Rectal smooth muscle tissue (tissue), 1 donor: ENCODE data around the gene SLC22A1.
"Not testable (repeated sequence)": the region's sequence is repeated elsewhere in the genome, so short reads cannot be mapped to it uniquely, and the experiment has no call there.

Experiments used
- H3K27ac ChIP-seq: one replicate; pipeline ENCODE4 v1.7.0; 2013; ENCODE audit warnings: low read depth, low read length, inconsistent platforms
- H3K27me3 ChIP-seq: one replicate; pipeline ENCODE4 v1.7.0; 2013; ENCODE audit warnings: low read length; ENCODE audit not compliant: control insufficient read depth, insufficient read depth
- H3K36me3 ChIP-seq: one replicate; pipeline ENCODE4 v1.7.0; 2013; ENCODE audit warnings: low read length; ENCODE audit not compliant: control insufficient read depth, insufficient read depth
- H3K4me1 ChIP-seq: one replicate; pipeline ENCODE4 v1.7.0; 2013; ENCODE audit warnings: low read length; ENCODE audit not compliant: control insufficient read depth, insufficient read depth
- H3K4me3 ChIP-seq: one replicate; pipeline ENCODE4 v1.7.0; 2013; ENCODE audit warnings: low read length
- H3K9ac ChIP-seq: one replicate; pipeline ENCODE4 v1.7.0; 2013; ENCODE audit warnings: low read length

Gene SLC22A1

DNA sequence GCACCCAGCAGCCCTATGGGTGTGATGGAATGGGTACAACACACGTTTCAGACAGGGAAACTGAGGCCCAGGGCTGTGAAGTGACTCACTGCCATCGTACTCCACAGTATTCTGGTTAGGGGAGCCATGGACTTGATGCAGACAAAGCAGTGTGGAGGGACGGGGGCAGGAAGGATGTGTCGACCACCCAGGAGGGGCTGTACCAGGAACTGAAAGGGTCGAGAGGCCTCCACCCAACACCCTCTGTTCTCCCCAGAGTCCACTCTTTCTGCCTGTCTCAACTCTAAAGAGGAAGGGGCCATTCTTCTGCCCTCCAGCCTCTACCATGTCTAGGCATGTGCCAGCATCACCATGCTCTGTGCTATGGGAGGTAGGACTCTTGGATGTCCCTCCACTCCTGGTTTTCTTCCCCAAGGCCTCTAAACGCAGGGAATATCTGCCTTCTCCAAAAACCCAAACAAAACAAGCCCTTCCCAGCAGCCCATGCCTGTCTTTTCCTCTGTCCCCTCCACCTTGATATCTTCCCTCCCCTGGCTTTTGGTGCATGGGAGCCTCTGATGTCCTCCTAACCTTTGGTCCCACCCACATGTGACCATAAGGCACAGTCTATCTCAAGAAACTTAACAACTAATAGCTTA, 7.4 kb downstream of the SLC22A1 start:
- no peak overlapping the region for H3K9ac ChIP-seq
- H3K27ac ChIP-seq: no peak overlapping the region
- no peak overlapping the region for H3K4me3 ChIP-seq
- no peaks in the 10 kb centered on the region for H3K36me3 ChIP-seq
- H3K27me3 ChIP-seq: no peaks in the 10 kb centered on the region
- no peaks in the 10 kb centered on the region for H3K4me1 ChIP-seq

GRCh38 chr6:160129881-160130615, 8.4 kb downstream of the SLC22A1 start:
- no peaks in the 10 kb centered on the region for H3K27me3 ChIP-seq
- no peak overlapping the region for H3K4me3 ChIP-seq
- H3K36me3 ChIP-seq: no peaks in the 10 kb centered on the region
- no peak overlapping the region for H3K9ac ChIP-seq
- no peak overlapping the region for H3K27ac ChIP-seq
- H3K4me1 ChIP-seq: no peaks in the 10 kb centered on the region

- H3K36me3 ChIP-seq: no peaks in the 10 kb centered on the region
- no peaks in the 10 kb centered on the region for H3K4me1 ChIP-seq
- H3K27ac ChIP-seq: no peak overlapping the region
- no peak overlapping the region for H3K9ac ChIP-seq
- H3K27me3 ChIP-seq: no peaks in the 10 kb centered on the region
- no peak overlapping the region for H3K4me3 ChIP-seq
Measured at GRCh38 chr6:160130729-160131484, 9.3 kb downstream of the SLC22A1 start.

DNA sequence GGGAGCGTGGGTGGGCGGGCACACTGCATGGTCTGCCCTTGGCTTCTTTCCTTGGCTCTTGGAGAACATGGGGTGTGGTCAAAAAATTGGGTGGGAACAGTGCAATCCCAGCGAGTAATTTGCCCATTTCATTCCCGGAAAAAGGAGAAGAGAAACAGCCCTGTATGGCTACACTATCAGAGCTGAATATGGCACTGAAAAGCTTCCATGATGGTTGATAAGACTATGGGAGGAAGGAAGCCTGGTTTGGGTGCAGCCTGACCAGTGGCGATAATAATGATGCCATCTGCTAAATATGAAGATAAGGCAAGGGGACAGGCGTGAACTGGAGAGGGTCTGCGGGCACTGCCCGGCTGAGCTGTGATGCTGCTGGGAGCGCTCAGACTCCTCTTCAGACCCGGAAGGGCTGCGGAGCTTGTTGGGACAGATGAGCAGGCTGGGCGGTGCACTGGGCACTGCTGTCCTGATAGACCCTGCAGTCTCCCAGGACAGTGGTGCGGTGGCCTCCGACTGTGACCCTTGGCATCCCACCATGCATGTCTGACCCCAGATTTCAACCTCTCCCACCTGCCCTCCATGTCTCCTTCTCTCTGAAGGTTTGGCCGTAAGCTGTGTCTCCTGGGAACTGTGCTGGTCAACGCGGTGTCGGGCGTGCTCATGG, 10.2 kb downstream of the SLC22A1 start:
- Histone ChIP-seq H3K36me3 (no peaks in the 10 kb centered on the region), H3K4me1 (no peaks in the 10 kb centered on the region), H3K9ac (no peak overlapping the region), H3K27ac (no peak overlapping the region), H3K4me3 (no peak overlapping the region), H3K27me3 (no peaks in the 10 kb centered on the region)

- Histone ChIP-seq H3K27me3 (no peaks in the 10 kb centered on the region), H3K4me3 (no peak overlapping the region), H3K9ac (no peak overlapping the region), H3K4me1 (no peaks in the 10 kb centered on the region), H3K36me3 (no peaks in the 10 kb centered on the region), H3K27ac (no peak overlapping the region)
Measured at GRCh38 chr6:160132297-160132637, 10.7 kb downstream of the SLC22A1 start.

GRCh38 chr6:160132776-160133338, 11.2 kb downstream of the SLC22A1 start:
- Histone ChIP-seq H3K4me1 (no peaks in the 10 kb centered on the region), H3K36me3 (no peaks in the 10 kb centered on the region), H3K4me3 (no peak overlapping the region), H3K27ac (no peak overlapping the region), H3K9ac (no peak overlapping the region), H3K27me3 (no peaks in the 10 kb centered on the region)

DNA sequence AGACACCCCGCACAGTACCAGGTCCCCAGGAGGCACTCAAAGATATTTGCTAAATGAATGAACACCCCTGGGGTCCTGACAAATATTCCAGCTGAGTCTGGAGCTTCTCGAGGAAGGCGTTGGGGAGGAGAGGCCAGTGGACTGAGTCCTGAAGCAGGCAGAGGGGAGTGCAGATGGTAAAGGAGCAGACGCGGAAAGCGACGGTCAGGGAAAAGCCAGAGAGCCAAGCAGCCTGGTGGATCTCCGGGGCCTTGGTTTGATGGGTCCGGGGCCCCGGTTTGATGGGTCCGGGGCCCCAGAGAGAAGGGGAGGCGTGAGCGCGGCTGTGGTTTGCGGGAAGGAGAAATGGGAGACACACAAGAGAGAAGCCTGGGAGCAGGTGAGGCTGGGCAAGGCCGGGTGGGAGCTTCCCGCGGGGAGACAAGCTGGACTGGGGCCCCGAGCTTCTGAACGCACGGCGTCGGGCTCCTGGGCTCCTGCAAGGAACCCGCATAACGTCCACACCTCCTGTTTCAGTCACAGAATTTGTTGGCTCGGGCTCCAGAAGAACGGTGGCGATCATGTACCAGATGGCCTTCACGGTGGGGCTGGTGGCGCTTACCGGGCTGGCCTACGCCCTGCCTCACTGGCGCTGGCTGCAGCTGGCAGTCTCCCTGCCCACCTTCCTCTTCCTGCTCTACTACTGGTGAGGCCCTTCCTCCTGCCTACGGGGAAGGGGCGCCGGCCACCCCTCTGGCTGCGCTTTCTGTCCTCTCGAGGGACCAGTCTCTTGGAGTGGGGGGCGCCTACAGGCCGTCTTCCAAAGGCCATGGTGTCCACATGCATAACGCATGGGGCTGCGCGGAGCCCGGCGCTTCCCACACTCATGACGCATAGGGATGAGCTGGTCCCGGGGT, 12.1 kb downstream of the SLC22A1 start:
- Histone ChIP-seq H3K9ac (no peak overlapping the region), H3K27me3 (no peaks in the 10 kb centered on the region), H3K4me1 (peaks cover 5% of the 10 kb centered on the region), H3K27ac (no peak overlapping the region), H3K4me3 (no peak overlapping the region), H3K36me3 (no peaks in the 10 kb centered on the region)

GRCh38 chr6:160134337-160134751, 12.7 kb downstream of the SLC22A1 start:
- not testable (repeated sequence) for H3K27ac ChIP-seq
- peaks cover 11% of the 10 kb centered on the region for H3K4me1 ChIP-seq

DNA sequence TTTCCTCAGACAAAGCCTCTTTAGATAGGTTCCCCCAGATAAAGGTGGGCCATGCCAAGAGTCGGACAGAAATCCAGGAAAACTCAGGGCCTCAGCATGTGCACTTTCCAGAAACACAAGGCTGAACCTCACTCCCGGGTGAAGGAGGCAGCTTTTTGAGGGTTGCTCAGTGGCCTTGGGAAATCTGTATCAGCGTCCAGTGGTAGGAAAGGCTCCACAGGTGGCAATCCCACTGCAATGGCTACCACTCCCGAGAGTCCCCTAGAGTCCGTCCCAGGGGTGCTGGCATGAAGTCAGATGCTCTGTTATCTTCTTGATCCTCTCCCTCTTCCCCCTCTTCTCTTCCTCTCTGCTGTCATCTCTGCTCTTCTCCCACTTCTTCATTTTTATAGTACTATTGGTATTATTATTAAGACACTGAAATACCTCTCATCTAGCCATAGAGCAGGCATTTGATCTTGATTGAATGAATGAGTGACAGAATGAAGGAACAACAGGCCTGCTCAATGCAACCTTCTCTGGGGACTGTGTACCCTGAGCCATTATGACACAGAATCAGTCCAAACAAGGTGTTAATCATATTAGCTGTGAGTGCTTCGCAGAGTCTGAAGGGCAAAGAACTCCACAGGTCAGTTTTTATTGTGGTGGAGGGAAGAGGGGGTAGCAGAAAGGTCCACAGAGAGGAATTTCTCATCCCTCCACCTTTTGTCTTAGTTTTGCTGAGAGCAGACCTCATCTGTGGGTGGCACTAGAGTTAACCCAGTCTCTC, 13.3 kb downstream of the SLC22A1 start:
- H3K27ac ChIP-seq: no peak overlapping the region
- no peaks in the 10 kb centered on the region for H3K36me3 ChIP-seq

More at GRCh38 chr6:160134337-160134751, 12.7 kb downstream of the SLC22A1 start:
- not testable (repeated sequence) for H3K36me3 ChIP-seq, H3K4me3 ChIP-seq, H3K27me3 ChIP-seq, H3K9ac ChIP-seq

DNA sequence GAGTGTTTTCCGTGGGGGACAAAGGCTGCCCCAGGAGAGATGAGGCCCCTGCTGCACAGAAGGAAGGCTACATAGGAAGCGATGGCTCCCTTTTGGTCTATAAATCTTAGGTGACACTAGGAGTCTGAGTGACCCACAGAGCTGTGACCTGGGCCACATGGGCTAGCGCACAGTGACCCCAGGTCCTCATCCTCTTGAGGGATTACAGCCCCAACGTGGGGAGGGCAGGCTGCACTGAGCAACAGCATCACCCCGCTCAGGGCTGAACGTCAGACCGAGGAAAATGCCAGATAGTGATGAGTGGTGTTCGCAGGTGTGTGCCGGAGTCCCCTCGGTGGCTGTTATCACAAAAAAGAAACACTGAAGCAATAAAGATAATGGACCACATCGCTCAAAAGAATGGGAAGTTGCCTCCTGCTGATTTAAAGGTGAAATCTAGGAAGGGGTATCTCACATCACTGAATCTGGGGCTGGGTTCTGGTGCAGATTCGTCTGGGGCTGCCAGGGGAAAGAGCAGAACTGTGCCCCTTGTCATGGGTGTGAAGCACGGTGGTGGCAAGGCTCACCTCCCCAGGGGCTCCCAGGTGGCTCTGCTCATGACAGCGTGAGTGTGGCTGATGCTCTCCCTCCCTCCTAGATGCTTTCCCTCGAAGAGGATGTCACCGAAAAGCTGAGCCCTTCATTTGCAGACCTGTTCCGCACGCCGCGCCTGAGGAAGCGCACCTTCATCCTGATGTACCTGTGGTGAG, 14.5 kb downstream of the SLC22A1 start:
- Histone ChIP-seq H3K36me3 (no peaks in the 10 kb centered on the region), H3K4me1 (peaks cover 19% of the 10 kb centered on the region), H3K4me3 (no peak overlapping the region), H3K9ac (no peak overlapping the region), H3K27me3 (no peaks in the 10 kb centered on the region), H3K27ac (no peak overlapping the region)

More for the DNA sequence above, 13.3 kb downstream of the SLC22A1 start:
- no peak overlapping the region for H3K9ac ChIP-seq
- peaks cover 16% of the 10 kb centered on the region for H3K4me1 ChIP-seq
- no peak overlapping the region for H3K4me3 ChIP-seq
- no peaks in the 10 kb centered on the region for H3K27me3 ChIP-seq
